DOHH2 (cell line): Measurements from ENCODE around the gene KCNIP3.

ENCODE experiments used
- EZH2phosphoT487 ChIP-seq: fragments of 200-600 bp; sonication (generic); IDR thresholded peaks from 2 replicates; pipeline ENCODE4 v1.6.1; 2017; ENCODE audit warnings: borderline replicate concordance, mild to moderate bottlenecking, antibody characterized with exemption, low read length, moderate library complexity, mixed read lengths
- TF ChIP-seq, protein P1 (sequence below): fragments of 200-600 bp; sonication (generic); IDR thresholded peaks from one replicate; pipeline ENCODE4 v1.5.1; 2014; ENCODE audit warnings: antibody characterized with exemption, mild to moderate bottlenecking, low read depth, low read length; ENCODE audit not compliant: poor library complexity, severe bottlenecking

GRCh38 chr2:95351598-95351915 is 54.4 kb downstream of the KCNIP3 start:
- TF ChIP-seq, protein P1, sequence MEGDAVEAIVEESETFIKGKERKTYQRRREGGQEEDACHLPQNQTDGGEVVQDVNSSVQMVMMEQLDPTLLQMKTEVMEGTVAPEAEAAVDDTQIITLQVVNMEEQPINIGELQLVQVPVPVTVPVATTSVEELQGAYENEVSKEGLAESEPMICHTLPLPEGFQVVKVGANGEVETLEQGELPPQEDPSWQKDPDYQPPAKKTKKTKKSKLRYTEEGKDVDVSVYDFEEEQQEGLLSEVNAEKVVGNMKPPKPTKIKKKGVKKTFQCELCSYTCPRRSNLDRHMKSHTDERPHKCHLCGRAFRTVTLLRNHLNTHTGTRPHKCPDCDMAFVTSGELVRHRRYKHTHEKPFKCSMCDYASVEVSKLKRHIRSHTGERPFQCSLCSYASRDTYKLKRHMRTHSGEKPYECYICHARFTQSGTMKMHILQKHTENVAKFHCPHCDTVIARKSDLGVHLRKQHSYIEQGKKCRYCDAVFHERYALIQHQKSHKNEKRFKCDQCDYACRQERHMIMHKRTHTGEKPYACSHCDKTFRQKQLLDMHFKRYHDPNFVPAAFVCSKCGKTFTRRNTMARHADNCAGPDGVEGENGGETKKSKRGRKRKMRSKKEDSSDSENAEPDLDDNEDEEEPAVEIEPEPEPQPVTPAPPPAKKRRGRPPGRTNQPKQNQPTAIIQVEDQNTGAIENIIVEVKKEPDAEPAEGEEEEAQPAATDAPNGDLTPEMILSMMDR, result no peak
- TF ChIP-seq EZH2phosphoT487, result no peak
